GM23338 (cell line): ENCODE results near the gene MKRN1. TPM values are rescaled to one million over a fixed set of nuclear protein-coding genes. Genes with fewer than 3 reads are reported as not detected.

Experiments
- ATAC-seq: fragments of 200-7000 bp; cut with Tn5 transposase; 3 replicates; pipeline ENCODE4 v1.9.1; 2020
- DNase-seq: peaks from one replicate; pipeline ENCODE4 v3.0.0-alpha.2; 2015; ENCODE audit warnings: low spot score
- H2AFZ ChIP-seq: fragments of 200-600 bp; sonication (generic); 2 replicates; pipeline ENCODE4 v1.8.0; 2016; ENCODE audit warnings: antibody characterized with exemption, mild to moderate bottlenecking, moderate library complexity
- H3F3A ChIP-seq: fragments of 200-600 bp; sonication (generic); replicated peaks from 2 replicates; pipeline ENCODE4 v1.8.0; 2017; ENCODE audit warnings: antibody characterized with exemption, mixed run types, low read depth
- H3K27ac ChIP-seq: fragments of 200-600 bp; sonication (generic); 2 replicates; pipeline ENCODE4 v1.6.1; 2016; ENCODE audit warnings: low read depth
- H3K27me3 ChIP-seq: fragments of 200-600 bp; sonication (generic); 2 replicates; pipeline ENCODE4 v1.8.0; 2016; ENCODE audit warnings: mild to moderate bottlenecking, mixed run types, moderate library complexity; ENCODE audit not compliant: insufficient read depth
- H3K36me3 ChIP-seq: fragments of 200-600 bp; sonication (generic); 2 replicates; pipeline ENCODE4 v1.8.0; 2016; ENCODE audit warnings: mild to moderate bottlenecking; ENCODE audit not compliant: insufficient read depth
- H3K4me1 ChIP-seq: fragments of 200-600 bp; sonication (generic); 2 replicates; pipeline ENCODE4 v1.8.0; 2016; ENCODE audit warnings: mild to moderate bottlenecking, moderate library complexity; ENCODE audit not compliant: insufficient read depth
- H3K4me2 ChIP-seq: fragments of 200-600 bp; sonication (generic); 2 replicates; pipeline ENCODE4 v1.7.1; 2017; ENCODE audit warnings: mixed run types
- H3K4me3 ChIP-seq: fragments of 200-600 bp; sonication (generic); 2 replicates; pipeline ENCODE4 v1.6.1; 2016; ENCODE audit warnings: mixed run types
- H3K79me2 ChIP-seq: fragments of 200-600 bp; sonication (generic); replicated peaks from 2 replicates; pipeline ENCODE4 v1.8.0; 2017; ENCODE audit warnings: mild to moderate bottlenecking; ENCODE audit not compliant: insufficient read depth
- H3K9me2 ChIP-seq: fragments of 200-600 bp; sonication (generic); 2 replicates; pipeline ENCODE4 v1.8.0; 2017; ENCODE audit not compliant: insufficient read depth
- H4K20me1 ChIP-seq: fragments of 200-600 bp; sonication (generic); replicated peaks from 2 replicates; pipeline ENCODE4 v1.8.0; 2017; ENCODE audit warnings: mild to moderate bottlenecking; ENCODE audit not compliant: insufficient read depth
- H3K27ac Mint-ChIP-seq: 2 replicates; pipeline ENCODE4 v1.8.0; 2020; ENCODE audit warnings: inconsistent platforms, mild to moderate bottlenecking, moderate library complexity, mixed read lengths
- H3K27me3 Mint-ChIP-seq: 3 replicates; pipeline ENCODE4 v1.8.0; 2022; ENCODE audit warnings: low read depth, mild to moderate bottlenecking, moderate library complexity, mixed read lengths, inconsistent platforms; ENCODE audit not compliant: insufficient read depth, poor library complexity
- H3K36me3 Mint-ChIP-seq: 3 replicates; pipeline ENCODE4 v1.8.0; 2021; ENCODE audit warnings: low read depth, mild to moderate bottlenecking, inconsistent platforms, moderate library complexity, mixed read lengths
- H3K4me1 Mint-ChIP-seq: 3 replicates; pipeline ENCODE4 v1.8.0; 2020; ENCODE audit warnings: mild to moderate bottlenecking, inconsistent platforms, mixed read lengths
- H3K4me3 Mint-ChIP-seq: 3 replicates; pipeline ENCODE4 v1.8.0; 2021; ENCODE audit warnings: moderate library complexity, mild to moderate bottlenecking, inconsistent platforms, mixed read lengths
- H3K9me3 Mint-ChIP-seq: 3 replicates; pipeline ENCODE4 v1.8.0; 2020; ENCODE audit warnings: moderate library complexity, mild to moderate bottlenecking, inconsistent platforms, mixed read lengths
- CREB1 ChIP-seq: fragments of 250-450 bp; sonication (Bioruptor Pico); IDR thresholded peaks from 2 replicates; pipeline ENCODE4 v1.5.0; 2020; ENCODE audit warnings: low read depth, mild to moderate bottlenecking, moderate library complexity
- EZH2 ChIP-seq: fragments of 200-600 bp; sonication (generic); IDR thresholded peaks from one replicate; pipeline ENCODE4 v1.8.0; 2017; ENCODE audit warnings: antibody characterized with exemption, mild to moderate bottlenecking, low read depth; ENCODE audit not compliant: unreplicated experiment
- EZH2phosphoT487 ChIP-seq: fragments of 200-600 bp; sonication (generic); IDR thresholded peaks from one replicate; pipeline ENCODE4 v1.8.1; 2018; ENCODE audit warnings: antibody characterized with exemption; ENCODE audit not compliant: unreplicated experiment
- JUNB ChIP-seq: IDR thresholded peaks from one replicate; pipeline ENCODE4 v1.6.1; 2016; ENCODE audit warnings: antibody characterized with exemption; ENCODE audit not compliant: unreplicated experiment
- NANOG ChIP-seq: IDR thresholded peaks from 2 replicates; pipeline ENCODE4 v1.6.1; 2016; ENCODE audit warnings: antibody characterized with exemption, borderline replicate concordance
- POLR2AphosphoS5 ChIP-seq: IDR thresholded peaks from 2 replicates; pipeline ENCODE4 v1.6.1; 2016; ENCODE audit warnings: antibody characterized with exemption, low read depth
- STAT1 ChIP-seq: IDR thresholded peaks from one replicate; pipeline ENCODE4 v1.6.1; 2016; ENCODE audit warnings: antibody characterized with exemption; ENCODE audit not compliant: unreplicated experiment
- ZNF114 ChIP-seq: fragments of 250-450 bp; sonication (Bioruptor Pico); IDR thresholded peaks from 2 replicates; pipeline ENCODE4 v1.5.0; 2020; ENCODE audit warnings: mild to moderate bottlenecking, moderate library complexity
- ZNF331 ChIP-seq: fragments of 250-450 bp; sonication (Bioruptor Pico); IDR thresholded peaks from 2 replicates; pipeline ENCODE4 v1.5.0; 2020; ENCODE audit warnings: low read depth, mild to moderate bottlenecking, moderate library complexity
- polyA plus RNA-seq: library from polyadenylated mRNA; unstranded; fragments of >200 nt; fragmentation: Nextera tagmentation; extraction: Ambion mirVana; gene quantifications from 2 replicates; pipeline ENCODE4 v1.2.1, GENCODE V29; 2016
- total RNA-seq: library from RNA; depleted of rRNA; stranded (reverse); fragments of >200 nt; shearing (Covaris generic); gene quantifications from 2 replicates; pipeline ENCODE4 v1.2.3, GENCODE V29; 2014
- TF ChIP-seq, protein P1 (sequence below): IDR thresholded peaks from 2 replicates; pipeline ENCODE4 v1.6.1; 2016; ENCODE audit warnings: antibody characterized with exemption
- TF ChIP-seq, protein P2 (sequence below): IDR thresholded peaks from one replicate; pipeline ENCODE4 v1.6.1; 2018; ENCODE audit warnings: antibody characterized with exemption; ENCODE audit not compliant: unreplicated experiment
- TF ChIP-seq, protein P3 (sequence below): fragments of 250-450 bp; sonication (Bioruptor Pico); IDR thresholded peaks from 2 replicates; pipeline ENCODE4 v1.5.0; 2020; ENCODE audit warnings: mild to moderate bottlenecking, moderate library complexity
- TF ChIP-seq, protein P4 (sequence below), 2 experiments: fragments of 200-600 bp in 1 of 2; sonication (generic) in 1 of 2; conservative IDR thresholded peaks; 2 replicates each; pipeline versions ENCODE4 v1.5.1 to v1.6.1; 2016 to 2017; ENCODE audit warnings: antibody characterized with exemption in 2 of 2, low read depth in 2 of 2, mild to moderate bottlenecking in 2 of 2, moderate library complexity in 1 of 2

Gene MKRN1
- total and polyA plus RNA-seq, 2 experiments from 2014 or later, result 65.0 to 86.8 TPM

DNA sequence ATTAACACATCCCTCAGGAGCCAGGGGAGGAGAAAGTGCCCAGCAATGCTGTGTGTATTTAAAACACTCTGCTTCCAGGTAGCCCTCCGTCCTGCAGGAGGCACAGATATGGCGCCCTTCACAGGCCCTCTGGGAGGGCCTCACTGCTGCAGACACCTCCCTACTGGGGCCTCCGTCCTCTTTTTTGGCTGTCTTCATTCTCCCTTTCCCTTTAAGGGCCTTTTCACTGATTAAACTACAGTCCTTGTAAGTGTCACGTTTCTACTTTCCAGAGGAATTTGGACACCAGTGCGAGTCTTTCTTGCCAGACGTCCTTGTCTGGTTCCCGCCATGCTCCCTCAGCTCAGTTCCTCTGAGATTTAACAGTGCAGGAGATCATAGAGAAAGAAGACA, 39.7 kb upstream of the MKRN1 start:
- Histone ChIP-seq H3K27ac (0 out of 2 replicates have a peak overlapping the region, but pooled peaks have one; percentile 8), H2AFZ (peak overlapping the region; percentile 66; the same call in 1 of the 2 replicates), H3K27me3 (no peaks in the 10 kb centered on the region), H3K4me2 (peak overlapping the region; percentile 36; the same call in 1 of the 2 replicates), H3K4me3 (no peak overlapping the region), H3K36me3 (no peaks in the 10 kb centered on the region), H4K20me1 (no peaks in the 10 kb centered on the region), H3K79me2 (no peaks in the 10 kb centered on the region), H3F3A (0 out of 2 replicates have a peak, but pooled peaks cover 5% of the 10 kb centered on the region), H3K4me1 (peaks cover 5% of the 10 kb centered on the region; the same call in 1 of the 2 replicates), H3K9me2 (no peaks in the 10 kb centered on the region)
- Mint-ChIP-seq H3K27me3 (peaks cover 5% of the 10 kb centered on the region), H3K4me1 (peaks cover 15% of the 10 kb centered on the region), H3K27ac (peak overlapping the region; percentile 55; the same call in 1 of the 2 replicates), H3K4me3 (no peak overlapping the region), H3K36me3 (0 out of 3 replicates have a peak, but pooled peaks cover 3% of the 10 kb centered on the region), H3K9me3 (no peaks in the 10 kb centered on the region; the same call in 1 of the 3 replicates)
- ATAC-seq (peak; percentile 14), DNase-seq (peak; percentile 21)
- no peak for TF ChIP-seq JUNB
- no peak for TF ChIP-seq ZNF114
- TF ChIP-seq, protein P1, sequence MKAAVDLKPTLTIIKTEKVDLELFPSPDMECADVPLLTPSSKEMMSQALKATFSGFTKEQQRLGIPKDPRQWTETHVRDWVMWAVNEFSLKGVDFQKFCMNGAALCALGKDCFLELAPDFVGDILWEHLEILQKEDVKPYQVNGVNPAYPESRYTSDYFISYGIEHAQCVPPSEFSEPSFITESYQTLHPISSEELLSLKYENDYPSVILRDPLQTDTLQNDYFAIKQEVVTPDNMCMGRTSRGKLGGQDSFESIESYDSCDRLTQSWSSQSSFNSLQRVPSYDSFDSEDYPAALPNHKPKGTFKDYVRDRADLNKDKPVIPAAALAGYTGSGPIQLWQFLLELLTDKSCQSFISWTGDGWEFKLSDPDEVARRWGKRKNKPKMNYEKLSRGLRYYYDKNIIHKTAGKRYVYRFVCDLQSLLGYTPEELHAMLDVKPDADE, result no peak
- TF ChIP-seq ZNF331 (CRISPR knock-in tag), result no peak
- TF ChIP-seq, protein P2, sequence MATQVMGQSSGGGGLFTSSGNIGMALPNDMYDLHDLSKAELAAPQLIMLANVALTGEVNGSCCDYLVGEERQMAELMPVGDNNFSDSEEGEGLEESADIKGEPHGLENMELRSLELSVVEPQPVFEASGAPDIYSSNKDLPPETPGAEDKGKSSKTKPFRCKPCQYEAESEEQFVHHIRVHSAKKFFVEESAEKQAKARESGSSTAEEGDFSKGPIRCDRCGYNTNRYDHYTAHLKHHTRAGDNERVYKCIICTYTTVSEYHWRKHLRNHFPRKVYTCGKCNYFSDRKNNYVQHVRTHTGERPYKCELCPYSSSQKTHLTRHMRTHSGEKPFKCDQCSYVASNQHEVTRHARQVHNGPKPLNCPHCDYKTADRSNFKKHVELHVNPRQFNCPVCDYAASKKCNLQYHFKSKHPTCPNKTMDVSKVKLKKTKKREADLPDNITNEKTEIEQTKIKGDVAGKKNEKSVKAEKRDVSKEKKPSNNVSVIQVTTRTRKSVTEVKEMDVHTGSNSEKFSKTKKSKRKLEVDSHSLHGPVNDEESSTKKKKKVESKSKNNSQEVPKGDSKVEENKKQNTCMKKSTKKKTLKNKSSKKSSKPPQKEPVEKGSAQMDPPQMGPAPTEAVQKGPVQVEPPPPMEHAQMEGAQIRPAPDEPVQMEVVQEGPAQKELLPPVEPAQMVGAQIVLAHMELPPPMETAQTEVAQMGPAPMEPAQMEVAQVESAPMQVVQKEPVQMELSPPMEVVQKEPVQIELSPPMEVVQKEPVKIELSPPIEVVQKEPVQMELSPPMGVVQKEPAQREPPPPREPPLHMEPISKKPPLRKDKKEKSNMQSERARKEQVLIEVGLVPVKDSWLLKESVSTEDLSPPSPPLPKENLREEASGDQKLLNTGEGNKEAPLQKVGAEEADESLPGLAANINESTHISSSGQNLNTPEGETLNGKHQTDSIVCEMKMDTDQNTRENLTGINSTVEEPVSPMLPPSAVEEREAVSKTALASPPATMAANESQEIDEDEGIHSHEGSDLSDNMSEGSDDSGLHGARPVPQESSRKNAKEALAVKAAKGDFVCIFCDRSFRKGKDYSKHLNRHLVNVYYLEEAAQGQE, result no peak
- no peak for TF ChIP-seq EZH2
- TF ChIP-seq STAT1, result no peak
- TF ChIP-seq, protein P3, sequence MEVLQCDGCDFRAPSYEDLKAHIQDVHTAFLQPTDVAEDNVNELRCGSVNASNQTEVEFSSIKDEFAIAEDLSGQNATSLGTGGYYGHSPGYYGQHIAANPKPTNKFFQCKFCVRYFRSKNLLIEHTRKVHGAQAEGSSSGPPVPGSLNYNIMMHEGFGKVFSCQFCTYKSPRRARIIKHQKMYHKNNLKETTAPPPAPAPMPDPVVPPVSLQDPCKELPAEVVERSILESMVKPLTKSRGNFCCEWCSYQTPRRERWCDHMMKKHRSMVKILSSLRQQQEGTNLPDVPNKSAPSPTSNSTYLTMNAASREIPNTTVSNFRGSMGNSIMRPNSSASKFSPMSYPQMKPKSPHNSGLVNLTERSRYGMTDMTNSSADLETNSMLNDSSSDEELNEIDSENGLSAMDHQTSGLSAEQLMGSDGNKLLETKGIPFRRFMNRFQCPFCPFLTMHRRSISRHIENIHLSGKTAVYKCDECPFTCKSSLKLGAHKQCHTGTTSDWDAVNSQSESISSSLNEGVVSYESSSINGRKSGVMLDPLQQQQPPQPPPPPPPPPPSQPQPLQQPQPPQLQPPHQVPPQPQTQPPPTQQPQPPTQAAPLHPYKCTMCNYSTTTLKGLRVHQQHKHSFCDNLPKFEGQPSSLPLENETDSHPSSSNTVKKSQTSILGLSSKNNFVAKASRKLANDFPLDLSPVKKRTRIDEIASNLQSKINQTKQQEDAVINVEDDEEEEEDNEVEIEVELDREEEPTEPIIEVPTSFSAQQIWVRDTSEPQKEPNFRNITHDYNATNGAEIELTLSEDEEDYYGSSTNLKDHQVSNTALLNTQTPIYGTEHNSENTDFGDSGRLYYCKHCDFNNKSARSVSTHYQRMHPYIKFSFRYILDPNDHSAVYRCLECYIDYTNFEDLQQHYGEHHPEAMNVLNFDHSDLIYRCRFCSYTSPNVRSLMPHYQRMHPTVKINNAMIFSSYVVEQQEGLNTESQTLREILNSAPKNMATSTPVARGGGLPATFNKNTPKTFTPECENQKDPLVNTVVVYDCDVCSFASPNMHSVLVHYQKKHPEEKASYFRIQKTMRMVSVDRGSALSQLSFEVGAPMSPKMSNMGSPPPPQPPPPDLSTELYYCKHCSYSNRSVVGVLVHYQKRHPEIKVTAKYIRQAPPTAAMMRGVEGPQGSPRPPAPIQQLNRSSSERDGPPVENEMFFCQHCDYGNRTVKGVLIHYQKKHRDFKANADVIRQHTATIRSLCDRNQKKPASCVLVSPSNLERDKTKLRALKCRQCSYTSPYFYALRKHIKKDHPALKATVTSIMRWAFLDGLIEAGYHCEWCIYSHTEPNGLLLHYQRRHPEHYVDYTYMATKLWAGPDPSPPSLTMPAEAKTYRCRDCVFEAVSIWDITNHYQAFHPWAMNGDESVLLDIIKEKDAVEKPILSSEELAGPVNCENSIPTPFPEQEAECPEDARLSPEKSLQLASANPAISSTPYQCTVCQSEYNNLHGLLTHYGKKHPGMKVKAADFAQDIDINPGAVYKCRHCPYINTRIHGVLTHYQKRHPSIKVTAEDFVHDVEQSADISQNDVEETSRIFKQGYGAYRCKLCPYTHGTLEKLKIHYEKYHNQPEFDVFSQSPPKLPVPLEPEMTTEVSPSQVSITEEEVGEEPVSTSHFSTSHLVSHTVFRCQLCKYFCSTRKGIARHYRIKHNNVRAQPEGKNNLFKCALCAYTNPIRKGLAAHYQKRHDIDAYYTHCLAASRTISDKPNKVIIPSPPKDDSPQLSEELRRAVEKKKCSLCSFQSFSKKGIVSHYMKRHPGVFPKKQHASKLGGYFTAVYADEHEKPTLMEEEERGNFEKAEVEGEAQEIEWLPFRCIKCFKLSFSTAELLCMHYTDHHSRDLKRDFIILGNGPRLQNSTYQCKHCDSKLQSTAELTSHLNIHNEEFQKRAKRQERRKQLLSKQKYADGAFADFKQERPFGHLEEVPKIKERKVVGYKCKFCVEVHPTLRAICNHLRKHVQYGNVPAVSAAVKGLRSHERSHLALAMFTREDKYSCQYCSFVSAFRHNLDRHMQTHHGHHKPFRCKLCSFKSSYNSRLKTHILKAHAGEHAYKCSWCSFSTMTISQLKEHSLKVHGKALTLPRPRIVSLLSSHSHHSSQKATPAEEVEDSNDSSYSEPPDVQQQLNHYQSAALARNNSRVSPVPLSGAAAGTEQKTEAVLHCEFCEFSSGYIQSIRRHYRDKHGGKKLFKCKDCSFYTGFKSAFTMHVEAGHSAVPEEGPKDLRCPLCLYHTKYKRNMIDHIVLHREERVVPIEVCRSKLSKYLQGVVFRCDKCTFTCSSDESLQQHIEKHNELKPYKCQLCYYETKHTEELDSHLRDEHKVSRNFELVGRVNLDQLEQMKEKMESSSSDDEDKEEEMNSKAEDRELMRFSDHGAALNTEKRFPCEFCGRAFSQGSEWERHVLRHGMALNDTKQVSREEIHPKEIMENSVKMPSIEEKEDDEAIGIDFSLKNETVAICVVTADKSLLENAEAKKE, result no peak
- TF ChIP-seq POLR2AphosphoS5, result no peak
- TF ChIP-seq NANOG, result no peak
- TF ChIP-seq CREB1 (CRISPR knock-in tag), result no peak
- TF ChIP-seq, protein P4, sequence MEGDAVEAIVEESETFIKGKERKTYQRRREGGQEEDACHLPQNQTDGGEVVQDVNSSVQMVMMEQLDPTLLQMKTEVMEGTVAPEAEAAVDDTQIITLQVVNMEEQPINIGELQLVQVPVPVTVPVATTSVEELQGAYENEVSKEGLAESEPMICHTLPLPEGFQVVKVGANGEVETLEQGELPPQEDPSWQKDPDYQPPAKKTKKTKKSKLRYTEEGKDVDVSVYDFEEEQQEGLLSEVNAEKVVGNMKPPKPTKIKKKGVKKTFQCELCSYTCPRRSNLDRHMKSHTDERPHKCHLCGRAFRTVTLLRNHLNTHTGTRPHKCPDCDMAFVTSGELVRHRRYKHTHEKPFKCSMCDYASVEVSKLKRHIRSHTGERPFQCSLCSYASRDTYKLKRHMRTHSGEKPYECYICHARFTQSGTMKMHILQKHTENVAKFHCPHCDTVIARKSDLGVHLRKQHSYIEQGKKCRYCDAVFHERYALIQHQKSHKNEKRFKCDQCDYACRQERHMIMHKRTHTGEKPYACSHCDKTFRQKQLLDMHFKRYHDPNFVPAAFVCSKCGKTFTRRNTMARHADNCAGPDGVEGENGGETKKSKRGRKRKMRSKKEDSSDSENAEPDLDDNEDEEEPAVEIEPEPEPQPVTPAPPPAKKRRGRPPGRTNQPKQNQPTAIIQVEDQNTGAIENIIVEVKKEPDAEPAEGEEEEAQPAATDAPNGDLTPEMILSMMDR (conservative IDR thresholded peaks at IDR 0.05; ENCODE audit: low read depth in 2 of 2), result no peak
- no peak for TF ChIP-seq EZH2phosphoT487
